Anterior cingulate cortex (tissue), 58 donors: ENCODE measurements around the gene TNFRSF17.
A peak's percentile ranks its signal among the peaks of the same experiment; 100 is the strongest.
"Not testable (repeated sequence)": the region's sequence is repeated elsewhere in the genome, so short reads cannot be mapped to it uniquely, and the experiment has no call there.

Source experiments
- DNase-seq, 58 donors: peaks; one replicate each; lab custom pipeline; 2025; lab: John Stamatoyannopoulos, UW

TNFRSF17 gene

GRCh38 chr16:11968577-11968976 is 3.6 kb downstream of the TNFRSF17 start:
- no peak for DNase-seq

DNA sequence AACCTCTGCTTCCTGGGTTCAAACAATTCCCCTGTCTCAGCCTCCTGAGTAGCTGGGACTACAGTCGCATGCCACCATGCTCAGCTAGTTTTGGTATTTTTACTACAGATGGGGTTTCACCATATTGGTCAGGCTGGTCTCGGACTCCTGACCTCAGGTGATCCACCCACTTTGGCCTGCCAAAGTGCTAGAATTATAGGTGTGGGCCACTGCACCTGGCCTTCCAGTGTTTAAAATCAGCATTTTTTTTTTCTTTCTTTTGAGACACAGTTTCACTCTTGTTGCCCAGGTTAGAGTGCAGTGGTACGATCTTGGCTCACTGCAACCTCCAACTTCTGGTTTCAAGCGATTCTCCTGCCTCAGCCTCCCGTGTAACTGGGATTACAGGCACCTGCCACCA is 5.3 kb downstream of the TNFRSF17 start:
- not testable (repeated sequence) for DNase-seq

DNA sequence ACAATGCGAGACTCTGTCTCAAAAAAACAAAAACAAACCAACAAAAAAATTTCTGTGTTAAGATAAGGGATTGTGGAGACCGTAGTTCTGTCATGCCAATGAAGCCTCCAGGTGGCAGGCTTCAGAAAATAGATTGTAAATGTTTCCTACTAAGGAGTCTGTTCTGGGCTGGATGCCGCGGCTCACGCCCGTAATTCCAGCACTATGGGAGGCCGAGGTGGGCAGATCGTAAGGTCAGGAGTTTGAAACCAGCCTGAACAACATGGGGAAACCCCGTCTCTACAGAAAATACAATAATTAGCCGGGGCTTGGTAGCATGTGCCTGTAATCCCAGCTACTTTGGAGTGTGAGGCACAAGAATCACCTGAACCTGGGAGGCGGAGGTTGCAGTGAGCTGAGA is 7.1 kb downstream of the TNFRSF17 start:
- DNase-seq = peak in 3 of 58 donors; percentile 4 to 18 (median 10)

- DNase-seq = no peak
Measured at GRCh38 chr16:11973070-11973469, 8.1 kb downstream of the TNFRSF17 start.

DNA sequence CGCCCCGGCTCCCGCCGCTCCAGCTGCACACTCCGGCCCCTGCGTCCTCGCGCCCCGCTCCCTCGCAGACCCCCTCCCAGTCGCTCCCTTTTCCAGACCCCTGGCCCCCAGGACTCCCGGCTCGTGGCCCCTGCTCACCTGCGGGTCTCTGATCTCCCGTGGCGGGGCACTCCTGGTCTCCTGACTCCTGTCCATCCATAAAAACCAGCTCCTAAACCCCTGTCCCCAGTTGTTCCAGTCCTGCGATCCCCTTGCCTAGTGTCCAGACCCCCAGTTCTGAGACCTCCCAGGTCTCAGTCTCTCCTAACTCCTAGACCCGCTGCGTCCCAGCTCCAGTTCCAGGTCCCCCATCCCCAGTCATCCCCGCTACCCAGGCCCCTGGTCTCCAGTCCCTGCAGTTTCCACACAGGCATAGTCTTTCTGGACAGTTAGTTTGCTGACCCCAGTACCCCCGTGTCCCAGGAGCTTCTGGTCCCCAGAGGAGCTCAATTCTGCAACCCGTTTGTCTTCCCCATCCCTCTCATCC is 11.9 kb downstream of the TNFRSF17 start:
- peak in 8 of 58 donors; percentile 5 to 43 (median 34) for DNase-seq

DNA sequence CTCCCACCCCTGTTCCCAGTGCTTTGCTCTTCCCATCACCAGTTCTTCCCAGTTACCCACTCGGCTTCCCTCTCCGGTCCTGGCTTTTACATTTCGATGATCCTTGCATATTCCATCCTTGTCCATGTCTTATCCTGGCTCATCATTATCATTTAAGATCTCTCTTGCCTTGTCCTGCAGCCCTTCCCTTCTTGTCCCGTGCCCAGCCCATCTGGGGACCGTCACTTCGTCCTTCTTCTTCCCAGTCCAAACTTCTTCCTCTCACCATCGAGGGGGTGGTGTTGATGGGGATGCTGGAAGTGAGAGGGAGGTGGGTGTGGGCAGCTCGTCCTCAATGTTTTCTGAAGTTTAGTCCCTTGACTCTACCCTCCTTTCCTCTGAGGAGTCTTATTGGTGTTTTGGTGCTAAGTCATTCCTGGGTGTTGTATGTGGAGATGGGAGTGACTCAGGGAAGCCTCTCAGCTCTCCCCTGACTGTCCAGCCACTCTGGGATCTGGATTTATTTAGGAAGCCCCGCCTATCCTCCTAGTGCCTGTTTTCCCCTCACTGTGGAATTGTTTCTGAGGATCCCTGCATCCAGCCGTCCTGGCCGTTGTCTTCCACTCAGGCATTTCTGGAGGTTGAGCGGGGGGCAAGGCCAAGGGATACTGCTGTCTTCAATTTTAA is 12.5 kb downstream of the TNFRSF17 start:
- DNase-seq = peak in 12 of 58 donors; percentile 4 to 36 (median 10)

GRCh38 chr16:11978080-11978479 is 13.1 kb downstream of the TNFRSF17 start:
- no peak for DNase-seq

DNA sequence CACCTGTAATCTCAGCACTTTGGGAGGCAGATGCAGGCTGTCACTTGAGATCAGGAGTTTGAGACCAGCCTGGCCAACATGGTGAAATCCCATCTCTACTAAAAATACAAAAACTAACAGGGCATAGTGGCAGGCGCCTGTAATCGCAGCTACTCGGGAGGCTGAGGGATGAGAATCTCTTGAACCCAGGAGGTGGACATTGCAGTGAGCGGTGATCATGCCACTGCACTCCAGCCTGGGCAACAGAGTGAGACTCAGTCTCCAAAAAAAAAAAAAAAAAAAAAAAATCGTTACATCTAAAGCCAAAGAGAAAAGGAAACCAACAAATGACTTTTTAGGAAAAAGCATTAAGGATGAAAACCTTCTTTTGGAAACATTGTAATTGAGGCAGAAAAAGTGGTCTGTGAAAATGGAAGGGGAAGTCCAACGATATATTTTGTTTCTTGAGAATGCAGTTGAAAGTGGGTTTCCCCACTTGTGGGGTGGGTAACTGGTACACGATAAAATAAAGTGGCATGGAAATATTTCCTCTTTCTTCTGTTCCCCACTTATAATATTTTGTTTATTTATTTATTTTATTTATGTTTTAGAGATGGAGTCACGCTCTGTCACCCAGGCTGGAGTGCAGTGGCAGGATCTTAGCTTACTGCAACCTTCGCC is 14.1 kb downstream of the TNFRSF17 start:
- DNase-seq = no peak

GRCh38 chr16:11980136-11980844 is 15.3 kb downstream of the TNFRSF17 start:
- DNase-seq = no peak

- DNase-seq = peak in 1 of 58 donors; percentile 0
Measured at GRCh38 chr16:11985250-11985649, 20.2 kb downstream of the TNFRSF17 start.

- DNase-seq = no peak
Measured at GRCh38 chr16:11986521-11987057, 21.6 kb downstream of the TNFRSF17 start.

DNA sequence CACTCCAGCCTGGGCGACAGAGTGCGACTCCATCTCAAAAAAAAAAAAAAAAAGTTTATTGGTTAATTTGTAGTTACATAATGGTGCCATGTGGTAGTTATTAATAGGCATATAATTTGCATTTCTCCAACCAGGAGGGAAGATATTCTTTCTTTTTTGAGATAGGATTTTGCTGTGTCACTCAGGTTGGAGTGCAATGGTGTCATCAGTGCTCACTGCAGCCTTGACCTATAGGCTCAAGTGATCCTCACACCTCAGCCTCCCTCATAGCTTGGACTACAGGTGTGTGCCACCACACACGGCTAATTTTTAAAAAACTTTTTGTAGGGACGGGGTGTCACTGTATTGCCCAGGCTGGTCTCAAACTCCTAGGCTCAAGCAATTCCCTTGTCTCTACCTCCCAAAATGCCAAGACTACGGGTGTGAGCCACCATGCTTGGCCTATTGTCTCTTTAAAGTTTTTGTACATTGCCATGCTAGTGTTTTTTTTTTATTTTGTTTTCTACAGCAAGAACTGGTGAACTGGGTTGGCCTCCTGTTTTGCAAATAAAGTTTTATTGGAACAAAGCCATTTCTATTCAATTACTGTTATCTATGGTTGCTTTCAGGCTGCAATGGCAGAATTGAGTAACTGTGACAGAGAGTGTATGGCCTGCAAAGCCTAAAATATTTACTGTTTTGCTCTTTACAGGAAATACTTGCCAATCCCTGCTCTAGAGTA is 23.4 kb downstream of the TNFRSF17 start:
- DNase-seq = no peak

- DNase-seq = peak in 2 of 58 donors; percentile 6 to 8
Measured at GRCh38 chr16:11990702-11991390, 25.8 kb downstream of the TNFRSF17 start.

- no peak for DNase-seq
Measured at GRCh38 chr16:11992008-11992584, 27.1 kb downstream of the TNFRSF17 start.

- no peak for DNase-seq
Measured at GRCh38 chr16:11992586-11993524, 27.8 kb downstream of the TNFRSF17 start.

- DNase-seq = peak in 50 of 58 donors; percentile 1 to 86 (median 42)
Measured at GRCh38 chr16:11994143-11995119, 29.4 kb downstream of the TNFRSF17 start.
